HepG2 (cell line): Measurements from ENCODE around the gene CPLX3. TPM values are rescaled to one million over a fixed set of nuclear protein-coding genes. Genes with fewer than 3 reads are reported as not detected.
A peak's percentile ranks its signal among the peaks of the same experiment; 100 is the strongest.

ENCODE experiments used
- ATRX ChIP-seq: sonication (generic); formaldehyde crosslinking; IDR thresholded peaks from 2 replicates; pipeline ENCODE4 v1.4.0; 2020; ENCODE audit warnings: missing genetic modification reagents, borderline replicate concordance
- FOXO4 ChIP-seq: sonication (generic); formaldehyde crosslinking; conservative IDR thresholded peaks from 2 replicates; pipeline ENCODE4 v1.8.1; 2023; ENCODE audit warnings: missing genetic modification reagents
- HINFP ChIP-seq: sonication (generic); formaldehyde crosslinking; IDR thresholded peaks from 2 replicates; pipeline ENCODE4 v1.4.0; 2020; ENCODE audit warnings: low read depth, mild to moderate bottlenecking, missing genetic modification reagents
- JUN ChIP-seq: sonication (generic); formaldehyde crosslinking; IDR thresholded peaks from 2 replicates; pipeline ENCODE4 v1.4.0; 2020; ENCODE audit warnings: mild to moderate bottlenecking, missing genetic modification reagents
- LCORL ChIP-seq, 2 experiments: fragments of 450-650 bp in 1 of 2; sonication (generic) in 1 of 2; formaldehyde crosslinking in 1 of 2; IDR thresholded peaks; 2 replicates each; pipeline versions ENCODE4 v1.5.0 to v1.6.1; 2017 to 2020; ENCODE audit warnings: antibody characterized with exemption in 1 of 2, missing genetic modification reagents in 1 of 2
- MAF1 ChIP-seq: sonication (generic); formaldehyde crosslinking; IDR thresholded peaks from 2 replicates; pipeline ENCODE4 v1.5.0; 2020; ENCODE audit warnings: missing genetic modification reagents, borderline replicate concordance
- MLXIP ChIP-seq: sonication (generic); formaldehyde crosslinking; IDR thresholded peaks from 2 replicates; pipeline ENCODE4 v1.9.0; 2021; ENCODE audit warnings: missing genetic modification reagents, borderline replicate concordance
- MXD1 ChIP-seq: sonication (generic); formaldehyde crosslinking; IDR thresholded peaks from 2 replicates; pipeline ENCODE4 v1.4.0; 2020; ENCODE audit warnings: mild to moderate bottlenecking, missing genetic modification reagents
- NKX3-1 ChIP-seq: sonication (generic); formaldehyde crosslinking; IDR thresholded peaks from 2 replicates; pipeline ENCODE4 v1.5.0; 2020; ENCODE audit warnings: missing genetic modification reagents
- PAF1 ChIP-seq: IDR thresholded peaks from 2 replicates; pipeline ENCODE4 v1.6.1; 2016; ENCODE audit warnings: missing genetic modification reagents, missing compliant biosample characterization
- ZBTB20 ChIP-seq: sonication (generic); formaldehyde crosslinking; IDR thresholded peaks from 2 replicates; pipeline ENCODE4 v1.8.1; 2023; ENCODE audit warnings: missing genetic modification reagents, low read depth, mild to moderate bottlenecking, borderline replicate concordance
- ZBTB42 ChIP-seq: sonication (generic); formaldehyde crosslinking; IDR thresholded peaks from 2 replicates; pipeline ENCODE4 v1.5.0; 2020; ENCODE audit warnings: mild to moderate bottlenecking, missing genetic modification reagents
- ZHX1 ChIP-seq: sonication (generic); formaldehyde crosslinking; IDR thresholded peaks from 2 replicates; pipeline ENCODE4 v1.8.1; 2022; ENCODE audit warnings: low read depth, mild to moderate bottlenecking, missing genetic modification reagents
- ZMYM4 ChIP-seq: sonication (generic); formaldehyde crosslinking; IDR thresholded peaks from 2 replicates; pipeline ENCODE4 v1.8.1; 2023; ENCODE audit warnings: mild to moderate bottlenecking, missing genetic modification reagents
- ZNF256 ChIP-seq: sonication (generic); formaldehyde crosslinking; conservative IDR thresholded peaks from 2 replicates; pipeline ENCODE4 v1.4.0; 2020; ENCODE audit warnings: missing genetic modification reagents
- ZNF33B ChIP-seq: sonication (generic); formaldehyde crosslinking; IDR thresholded peaks from 2 replicates; pipeline ENCODE4 v1.5.1; 2020; ENCODE audit warnings: mild to moderate bottlenecking, missing genetic modification reagents
- ZNF543 ChIP-seq: sonication (generic); formaldehyde crosslinking; IDR thresholded peaks from 2 replicates; pipeline ENCODE4 v1.4.0; 2020; ENCODE audit warnings: mild to moderate bottlenecking, missing genetic modification reagents
- ZNF557 ChIP-seq: sonication (generic); formaldehyde crosslinking; IDR thresholded peaks from 2 replicates; pipeline ENCODE4 v1.4.0; 2020; ENCODE audit warnings: missing genetic modification reagents
- polyA plus RNA-seq, 8 experiments: library from polyadenylated mRNA; depleted of rRNA in 3 of 8; stranded (reverse) in 7 of 8; unstranded in 1 of 8; fragments of >200 nt; fragmentation: Illumina TruSeq in 4 of 8; extraction: Trizol in 4 of 8; gene quantifications; 2 replicates each; pipeline versions ENCODE4 v1.2.1 to v1.2.3, GENCODE V29; 2011 to 2016; ENCODE audit warnings: low read depth in 4 of 8, missing spikeins in 1 of 8, mixed read lengths in 1 of 8; ENCODE audit not compliant: insufficient read depth in 1 of 8
- total RNA-seq, 5 experiments: library from RNA; depleted of rRNA; stranded (reverse); fragments of >200 nt; fragmentation: Illumina TruSeq; extraction: Trizol; gene quantifications; 2 replicates each; pipeline ENCODE4 v1.2.3, GENCODE V29; 2016; ENCODE audit warnings: low read depth in 1 of 5

The CPLX3 gene
- total and polyA plus RNA-seq, 2 of the 13 experiments (the other 11 are each of a cell fraction or from before 2014, with no cell fraction given): not detected

- peak; percentile 26; the same call in 1 of the 2 replicates for TF ChIP-seq ZMYM4 (CRISPR knock-in tag)
- TF ChIP-seq MLXIP (CRISPR knock-in tag): no peak
- TF ChIP-seq PAF1 (CRISPR knock-in tag): no peak
- 0 out of 2 replicates have a peak, but pooled peaks have one; percentile 59 for TF ChIP-seq ZNF543 (CRISPR knock-in tag)
- TF ChIP-seq MAF1 (CRISPR knock-in tag): no peak
- no peak for TF ChIP-seq ATRX (CRISPR knock-in tag)
- TF ChIP-seq HINFP (CRISPR knock-in tag): no peak
- no peak for TF ChIP-seq ZBTB20
- no peak for TF ChIP-seq ZHX1 (CRISPR knock-in tag)
- TF ChIP-seq ZNF33B (CRISPR knock-in tag): no peak
- TF ChIP-seq MXD1 (CRISPR knock-in tag): peak; percentile 53
- no peak for TF ChIP-seq ZNF557 (CRISPR knock-in tag)
- no peak for TF ChIP-seq LCORL (IDR thresholded peaks at IDR 0.05)
- no peak for TF ChIP-seq LCORL (CRISPR knock-in tag; IDR thresholded peaks at IDR 0.05)
- no peak for TF ChIP-seq NKX3-1
- TF ChIP-seq ZBTB42 (CRISPR knock-in tag): no peak
- peak; percentile 44; the same call in 1 of the 2 replicates for TF ChIP-seq JUN
- no peak for TF ChIP-seq ZNF256 (CRISPR knock-in tag)
- no peak for TF ChIP-seq FOXO4 (CRISPR knock-in tag)
These were observed 16.4 kb downstream of the CPLX3 start, which contains the start of gene ULK3 (continued) for GRCh38 chr15:74842581-74843444.
